GM13976 (cell line): ENCODE data around the gene TMC7.

Experiments used
- DNase-seq: peaks from one replicate; pipeline ENCODE4 v3.0.0; 2012; ENCODE audit warnings: low spot score
- CTCF ChIP-seq: IDR thresholded peaks from 2 replicates; pipeline ENCODE4 v1.5.1; 2012; ENCODE audit warnings: borderline replicate concordance, mild to moderate bottlenecking; ENCODE audit not compliant: insufficient read depth; ENCODE audit errors: extremely low read depth, missing control alignments, control extremely low read depth
- in situ Hi-C: fragments of 300-500 bp; cut with MboI; formaldehyde crosslinking; loops from one replicate; pipeline ENCODE4 v1.12.0; 2022; ENCODE audit warnings: low sequenced_read_pairs, mixed read lengths, inconsistent platforms; ENCODE audit not compliant: unreplicated experiment

TMC7 gene

GRCh38 chr16:19003935-19004334, 20.2 kb downstream of the TMC7 start:
- no peak for DNase-seq
- TF ChIP-seq CTCF = no peak
- in situ Hi-C loops = no loop called here

GRCh38 chr16:19005561-19006445, 22.1 kb downstream of the TMC7 start:
- TF ChIP-seq CTCF = no peak
- no peak for DNase-seq
- in situ Hi-C loops = no loop called here

GRCh38 chr16:19006446-19007315, 22.9 kb downstream of the TMC7 start:
- no peak for DNase-seq
- in situ Hi-C loops = no loop called here
- no peak for TF ChIP-seq CTCF

- in situ Hi-C loops = no loop called here
- no peak for DNase-seq
- no peak for TF ChIP-seq CTCF
These were observed 24.8 kb downstream of the TMC7 start for GRCh38 chr16:19008245-19009169.

GRCh38 chr16:19011169-19011731, 27.5 kb downstream of the TMC7 start:
- DNase-seq = no peak
- in situ Hi-C loops = no loop called here
- no peak for TF ChIP-seq CTCF

GRCh38 chr16:19014461-19014860, 30.7 kb downstream of the TMC7 start:
- in situ Hi-C loops = no loop called here
- no peak for TF ChIP-seq CTCF
- DNase-seq = no peak
